Tibial nerve (tissue), 4 donors: ENCODE results near the gene GSTA4. TPM values are rescaled to one million over a fixed set of nuclear protein-coding genes. Genes with fewer than 3 reads are reported as not detected.
"Not testable (repeated sequence)": the region's sequence is repeated elsewhere in the genome, so short reads cannot be mapped to it uniquely, and the experiment has no call there.

Experiments
- DNase-seq, 2 donors: peaks; one replicate each; pipeline ENCODE4 v3.0.0-alpha.2; 2019; ENCODE audit warnings: low spot score in 2 of 2
- H3K27ac ChIP-seq, 4 donors: fragments of 200-600 bp; sonication (generic) in 3 of 4; one replicate each; pipeline ENCODE4 v1.5.1; 2017 to 2019; ENCODE audit warnings: mild to moderate bottlenecking in 1 of 4
- H3K27me3 ChIP-seq, 2 donors: fragments of 200-600 bp; sonication (generic) in 1 of 2; one replicate each; pipeline versions ENCODE4 v1.5.1 to v1.6.0; 2017 to 2019
- H3K36me3 ChIP-seq, 3 donors: fragments of 200-600 bp; sonication (generic); one replicate each; pipeline ENCODE4 v1.5.1; 2018 to 2019
- H3K4me1 ChIP-seq, 4 donors: fragments of 200-600 bp; sonication (generic) in 3 of 4; one replicate each; pipeline ENCODE4 v1.5.1; 2017 to 2019
- H3K4me3 ChIP-seq, 4 donors: fragments of 200-600 bp; sonication (generic) in 3 of 4; one replicate each; pipeline ENCODE4 v1.5.1; 2017 to 2019; ENCODE audit warnings: mild to moderate bottlenecking in 1 of 4, moderate library complexity in 1 of 4
- H3K9me3 ChIP-seq, 4 donors: fragments of 200-600 bp; sonication (generic) in 3 of 4; one replicate each; pipeline ENCODE4 v1.5.1; 2017 to 2019
- CTCF ChIP-seq, 5 experiments: fragments of 200-600 bp in 3 of 5; fragments of 450-650 bp in 2 of 5; sonication (generic) in 3 of 5; IDR thresholded peaks; one replicate each; pipeline ENCODE4 v1.5.1; 2016 to 2019; ENCODE audit warnings: antibody characterized with exemption in 5 of 5, mild to moderate bottlenecking in 3 of 5, moderate library complexity in 2 of 5
- EP300 ChIP-seq, 2 donors: sonication (generic); formaldehyde crosslinking; IDR thresholded peaks; one replicate each; pipeline ENCODE4 v1.6.1; 2017; ENCODE audit warnings: antibody characterized with exemption in 2 of 2, mild to moderate bottlenecking in 1 of 2
- POLR2A ChIP-seq, 2 donors: fragments of 450-650 bp; IDR thresholded peaks; one replicate each; pipeline ENCODE4 v1.6.1; 2017; ENCODE audit warnings: antibody characterized with exemption in 2 of 2, mild to moderate bottlenecking in 2 of 2, moderate library complexity in 2 of 2
- WGBS, 2 donors: methylation state at CpG; one replicate each; pipeline ENCODE4 v1.1.5; 2018; 5-methylcytosine and 5-hydroxymethylcytosine counted together
- total RNA-seq, 4 donors: library from RNA; depleted of rRNA; stranded (reverse); fragments of >200 nt; gene quantifications; one replicate each; pipeline ENCODE4 v1.1.0, GENCODE V29; 2016

Gene GSTA4
- total RNA-seq, 4 donors from 2014 or later: 24.3 to 34.7 (median 29.1) TPM

- Histone ChIP-seq H3K36me3 (no peaks in the 10 kb centered on the region), H3K9me3 (no peaks in the 10 kb centered on the region), H3K4me3 (no peak overlapping the region), H3K27me3 (no peaks in the 10 kb centered on the region), H3K4me1 (no peaks in the 10 kb centered on the region), H3K27ac (no peak overlapping the region)
- no peak for DNase-seq
- WGBS, 2 donors: 79 to 91% methylated on average over 3 to 4 of the region's 6 CpGs
- TF ChIP-seq CTCF (IDR thresholded peaks at IDR 0.05): no peak
- no peak for TF ChIP-seq POLR2A (IDR thresholded peaks at IDR 0.05)
- no peak for TF ChIP-seq EP300 (IDR thresholded peaks at IDR 0.05)
These were observed 32.4 kb downstream of the GSTA4 start for GRCh38 chr6:52962701-52963100.

GRCh38 chr6:52961022-52961421, 34.1 kb downstream of the GSTA4 start:
- H3K27me3 ChIP-seq, H3K4me1 ChIP-seq, H3K36me3 ChIP-seq, H3K4me3 ChIP-seq, H3K27ac ChIP-seq, H3K9me3 ChIP-seq, DNase-seq: not testable (repeated sequence)
- WGBS, 2 donors: 69% methylated on average over 10 of the region's 10 CpGs

- not testable (repeated sequence) for DNase-seq, H3K36me3 ChIP-seq, H3K9me3 ChIP-seq, H3K4me3 ChIP-seq, H3K27ac ChIP-seq, H3K27me3 ChIP-seq, H3K4me1 ChIP-seq
- 83 to 84% methylated on average over 8 of the region's 8 CpGs for WGBS, 2 donors
These were observed 34.9 kb downstream of the GSTA4 start for GRCh38 chr6:52960211-52960610.

GRCh38 chr6:52958546-52959255, 36.4 kb downstream of the GSTA4 start:
- no peak for TF ChIP-seq CTCF (IDR thresholded peaks at IDR 0.05)
- TF ChIP-seq POLR2A (IDR thresholded peaks at IDR 0.05): no peak
- TF ChIP-seq EP300 (IDR thresholded peaks at IDR 0.05): no peak
- no peak for DNase-seq
- Histone ChIP-seq H3K4me3 (no peak overlapping the region), H3K4me1 (no peaks in the 10 kb centered on the region), H3K27ac (no peak overlapping the region), H3K27me3 (no peaks in the 10 kb centered on the region), H3K36me3 (no peaks in the 10 kb centered on the region), H3K9me3 (no peaks in the 10 kb centered on the region)
- 65 to 79% methylated on average over 8 of the region's 8 CpGs for WGBS, 2 donors

- Histone ChIP-seq H3K27me3 (no peaks in the 10 kb centered on the region), H3K9me3 (no peaks in the 10 kb centered on the region), H3K36me3 (no peaks in the 10 kb centered on the region), H3K27ac (no peak overlapping the region), H3K4me3 (no peak overlapping the region), H3K4me1 (no peaks in the 10 kb centered on the region)
- no peak for DNase-seq
- WGBS, 2 donors: 77 to 80% methylated on average over 7 of the region's 7 CpGs
- TF ChIP-seq POLR2A (IDR thresholded peaks at IDR 0.05) (no peak), EP300 (IDR thresholded peaks at IDR 0.05) (no peak), CTCF (IDR thresholded peaks at IDR 0.05) (no peak)
These were observed 39.2 kb downstream of the GSTA4 start for GRCh38 chr6:52955871-52956270.

GRCh38 chr6:52953911-52954839, 40.9 kb downstream of the GSTA4 start:
- Histone ChIP-seq H3K9me3 (no peaks in the 10 kb centered on the region), H3K4me1 (no peaks in the 10 kb centered on the region), H3K27ac (no peak overlapping the region), H3K27me3 (no peaks in the 10 kb centered on the region), H3K36me3 (no peaks in the 10 kb centered on the region), H3K4me3 (no peak overlapping the region)
- 45 to 66% methylated on average over 6 of the region's 6 CpGs for WGBS, 2 donors
- no peak for DNase-seq
- TF ChIP-seq CTCF (IDR thresholded peaks at IDR 0.05): no peak
- no peak for TF ChIP-seq POLR2A (IDR thresholded peaks at IDR 0.05)
- TF ChIP-seq EP300 (IDR thresholded peaks at IDR 0.05): no peak
